Measurements from ENCODE around the gene CACTIN. TPM values are rescaled to one million over a fixed set of nuclear protein-coding genes. Genes with fewer than 3 reads are reported as not detected.

Gene CACTIN
- total RNA-seq, 1 donor from 2014 or later, result 26.7 TPM

GRCh38 chr19:3612330-3612729 is 14.3 kb downstream of the CACTIN start:
- H3K36me3 Mint-ChIP-seq (ENCODE audit: low read depth, unreplicated experiment), result peaks cover 8% of the 10 kb centered on the region

GRCh38 chr19:3611841-3612240 is 14.7 kb downstream of the CACTIN start:
- peaks cover 6% of the 10 kb centered on the region for H3K27me3 Mint-ChIP-seq (ENCODE audit: low read depth, unreplicated experiment)
- H3K27ac Mint-ChIP-seq (ENCODE audit: unreplicated experiment), result no peak overlapping the region
- Histone ChIP-seq H3K27me3 (ENCODE audit: insufficient read depth, low read length) (no peaks in the 10 kb centered on the region), H4K20me1 (ENCODE audit: insufficient read depth, low read length) (peaks cover 6% of the 10 kb centered on the region), H3K27ac (ENCODE audit: low read depth, low read length) (no peak overlapping the region), H3K9me3 (ENCODE audit: insufficient read depth, low read depth, low read length) (no peaks in the 10 kb centered on the region), H3K4me3 (ENCODE audit: insufficient read depth, low read depth, low read length) (no peak overlapping the region), H3K4me1 (ENCODE audit: insufficient read depth, low read length) (peaks cover 19% of the 10 kb centered on the region), H3K4me2 (ENCODE audit: low read length) (no peak overlapping the region), H2AFZ (ENCODE audit: low read depth, low read length) (no peak overlapping the region), H3K79me2 (ENCODE audit: insufficient read depth, low read length) (no peaks in the 10 kb centered on the region), H3K9ac (ENCODE audit: low read length) (no peak overlapping the region), H3K36me3 (ENCODE audit: insufficient read depth, low read length) (no peaks in the 10 kb centered on the region)
- TF ChIP-seq EZH2 (IDR thresholded peaks at IDR 0.05; ENCODE audit: insufficient read depth, low read length), result no peak
- no peak for TF ChIP-seq CTCF (IDR thresholded peaks at IDR 0.05; ENCODE audit: insufficient read depth, low read depth, low read length)
- H3K4me1 Mint-ChIP-seq (ENCODE audit: low read depth, unreplicated experiment), result peaks cover 7% of the 10 kb centered on the region
- no peak overlapping the region for H3K4me3 Mint-ChIP-seq (ENCODE audit: unreplicated experiment)
- FAIRE-seq (no peak), DNase-seq (ENCODE audit: low read depth) (no peak)
- no peaks in the 10 kb centered on the region for H3K9me3 Mint-ChIP-seq (ENCODE audit: unreplicated experiment)
- H3K36me3 Mint-ChIP-seq (ENCODE audit: low read depth, unreplicated experiment), result peaks cover 4% of the 10 kb centered on the region

More at GRCh38 chr19:3612330-3612729, 14.3 kb downstream of the CACTIN start:
- Histone ChIP-seq H3K27me3 (ENCODE audit: insufficient read depth, low read length) (no peaks in the 10 kb centered on the region), H2AFZ (ENCODE audit: low read depth, low read length) (no peak overlapping the region), H3K4me3 (ENCODE audit: insufficient read depth, low read depth, low read length) (no peak overlapping the region), H3K9ac (ENCODE audit: low read length) (no peak overlapping the region), H3K4me2 (ENCODE audit: low read length) (no peak overlapping the region), H3K27ac (ENCODE audit: low read depth, low read length) (no peak overlapping the region), H3K9me3 (ENCODE audit: insufficient read depth, low read depth, low read length) (no peaks in the 10 kb centered on the region), H3K4me1 (ENCODE audit: insufficient read depth, low read length) (peaks cover 14% of the 10 kb centered on the region), H3K36me3 (ENCODE audit: insufficient read depth, low read length) (no peaks in the 10 kb centered on the region), H4K20me1 (ENCODE audit: insufficient read depth, low read length) (peaks cover 6% of the 10 kb centered on the region), H3K79me2 (ENCODE audit: insufficient read depth, low read length) (no peaks in the 10 kb centered on the region)
- Mint-ChIP-seq H3K4me1 (ENCODE audit: low read depth, unreplicated experiment) (peaks cover 7% of the 10 kb centered on the region), H3K4me3 (ENCODE audit: unreplicated experiment) (no peak overlapping the region), H3K27me3 (ENCODE audit: low read depth, unreplicated experiment) (peaks cover 6% of the 10 kb centered on the region), H3K27ac (ENCODE audit: unreplicated experiment) (no peak overlapping the region), H3K9me3 (ENCODE audit: unreplicated experiment) (no peaks in the 10 kb centered on the region)
- no peak for FAIRE-seq
- DNase-seq (ENCODE audit: low read depth), result no peak
- TF ChIP-seq CTCF (IDR thresholded peaks at IDR 0.05; ENCODE audit: insufficient read depth, low read depth, low read length) (no peak), EZH2 (IDR thresholded peaks at IDR 0.05; ENCODE audit: insufficient read depth, low read length) (no peak)

DNA sequence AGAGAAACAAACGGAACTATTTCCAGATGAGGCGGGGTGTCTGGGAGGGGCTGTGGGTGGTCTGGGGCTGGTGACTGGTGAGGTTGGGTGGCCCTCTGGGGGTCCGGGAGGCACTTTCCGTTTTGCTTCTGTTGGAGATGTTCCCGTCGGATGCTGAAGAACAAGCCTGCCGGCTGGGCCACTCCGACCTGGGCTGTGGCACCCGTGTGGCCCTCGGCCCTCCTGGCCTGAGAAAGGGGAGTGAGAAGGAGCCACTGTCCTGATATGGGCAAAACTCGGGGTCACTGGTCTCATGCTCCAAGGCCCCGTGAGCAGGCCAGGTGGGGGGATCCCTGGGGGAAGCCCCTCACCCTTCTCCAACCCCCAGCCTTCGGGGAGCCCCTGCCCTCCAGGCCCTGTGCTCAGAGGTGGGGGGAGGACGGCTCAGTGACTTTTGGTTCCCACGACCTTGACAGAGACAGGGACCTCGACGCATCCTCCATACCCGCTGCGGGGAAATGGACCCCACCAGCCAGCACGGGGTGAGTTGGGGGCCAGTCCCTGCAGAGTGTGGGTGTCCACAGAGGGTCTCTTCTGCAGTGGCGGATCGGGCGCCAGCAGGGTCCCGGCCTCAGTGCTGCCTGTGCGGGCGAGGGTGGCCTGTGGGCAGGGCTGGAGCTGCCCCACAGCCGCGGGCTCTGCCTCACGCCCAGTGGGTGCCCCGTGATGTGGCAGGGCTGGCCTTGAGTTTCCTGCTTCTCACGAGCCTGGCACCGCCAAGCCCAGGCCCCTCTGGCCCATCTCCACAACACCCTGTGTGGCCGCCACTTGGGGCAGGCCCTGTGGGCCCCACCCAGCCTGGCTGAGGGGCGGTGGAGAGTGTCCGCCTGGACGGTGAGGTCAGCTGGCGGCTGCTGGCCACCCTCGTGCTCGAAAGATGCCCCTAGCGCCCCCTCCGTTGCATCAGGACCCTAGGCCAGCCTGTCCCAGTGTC is 15.6 kb downstream of the CACTIN start:
- no peak for TF ChIP-seq EZH2 (IDR thresholded peaks at IDR 0.05; ENCODE audit: insufficient read depth, low read length)
- no peak for TF ChIP-seq CTCF (IDR thresholded peaks at IDR 0.05; ENCODE audit: insufficient read depth, low read depth, low read length)
- no peak for FAIRE-seq

More for the DNA sequence above, 15.6 kb downstream of the CACTIN start:
- Histone ChIP-seq H3K4me2 (ENCODE audit: low read length) (no peak overlapping the region), H3K27me3 (ENCODE audit: insufficient read depth, low read length) (no peaks in the 10 kb centered on the region), H3K4me1 (ENCODE audit: insufficient read depth, low read length) (peaks cover 21% of the 10 kb centered on the region), H2AFZ (ENCODE audit: low read depth, low read length) (no peak overlapping the region), H3K9me3 (ENCODE audit: insufficient read depth, low read depth, low read length) (no peaks in the 10 kb centered on the region), H3K9ac (ENCODE audit: low read length) (no peak overlapping the region), H3K36me3 (ENCODE audit: insufficient read depth, low read length) (no peaks in the 10 kb centered on the region), H3K79me2 (ENCODE audit: insufficient read depth, low read length) (no peaks in the 10 kb centered on the region), H4K20me1 (ENCODE audit: insufficient read depth, low read length) (peaks cover 6% of the 10 kb centered on the region), H3K27ac (ENCODE audit: low read depth, low read length) (no peak overlapping the region), H3K4me3 (ENCODE audit: insufficient read depth, low read depth, low read length) (no peak overlapping the region)
- DNase-seq (ENCODE audit: low read depth), result no peak
- Mint-ChIP-seq H3K27ac (ENCODE audit: unreplicated experiment) (no peak overlapping the region), H3K9me3 (ENCODE audit: unreplicated experiment) (no peaks in the 10 kb centered on the region), H3K4me1 (ENCODE audit: low read depth, unreplicated experiment) (peaks cover 7% of the 10 kb centered on the region), H3K27me3 (ENCODE audit: low read depth, unreplicated experiment) (peaks cover 6% of the 10 kb centered on the region), H3K4me3 (ENCODE audit: unreplicated experiment) (no peak overlapping the region), H3K36me3 (ENCODE audit: low read depth, unreplicated experiment) (peaks cover 4% of the 10 kb centered on the region)

Measured in astrocyte (in vitro differentiated cells and primary cell).